Myometrial cell (primary cell): Measurements from ENCODE around the gene MAPK7. TPM values are rescaled to one million over a fixed set of nuclear protein-coding genes. Genes with fewer than 3 reads are reported as not detected.

Experiments
- total RNA-seq: library from RNA; depleted of rRNA; stranded (reverse); fragments of >200 nt; gene quantifications from 2 replicates; pipeline ENCODE4 v1.2.3, GENCODE V29; 2015

MAPK7 gene
- total RNA-seq: 15.8 and 41.5 TPM in 2 replicates

GRCh38 chr17:19378416-19379360 lies at the start of gene MAPK7:
Gene MAPK7, plus strand, starts transcription at chr17:19378498. Its CDS starts 403 bp downstream, at chr17:19378901.

GRCh38 chr17:19362277-19363113 lies 15.8 kb upstream of the MAPK7 start, which contains the start of gene B9D1:
Gene B9D1, minus strand, starts transcription at chr17:19362723. Its CDS starts 154 bp downstream, at chr17:19362569.

GRCh38 chr17:19386974-19387920 lies 8.9 kb downstream of the MAPK7 start, which contains the start of gene MFAP4:
Gene MFAP4, minus strand, starts transcription at chr17:19387190. Its CDS starts 35 bp downstream, at chr17:19387155.

GRCh38 chr17:19410875-19411620 lies 32.8 kb downstream of the MAPK7 start, which contains the start of gene RNF112:
Gene RNF112, plus strand, starts transcription at chr17:19411232. Its CDS starts 177 bp downstream, at chr17:19411409.

Other genes starting within 250 kb of the MAPK7 start
- 20.2 and 37.9 TPM in 2 replicates for gene EPN2, start 141.1 kb upstream of the MAPK7 start, total RNA-seq
- 45.8 and 49.8 TPM in 2 replicates for gene B9D1, start 15.8 kb upstream of the MAPK7 start, total RNA-seq
- gene MFAP4, start 8.7 kb downstream of the MAPK7 start, total RNA-seq: 73.0 and 114 TPM in 2 replicates
- 3.0 and 4.3 TPM in 2 replicates for gene RNF112, start 32.7 kb downstream of the MAPK7 start, total RNA-seq
- gene SLC47A1, start 155.4 kb downstream of the MAPK7 start, total RNA-seq: 0.86 and 4.4 TPM in 2 replicates